IMR-90 (cell line): Measurements from ENCODE around the gene ZBTB8A. TPM values are rescaled to one million over a fixed set of nuclear protein-coding genes. Genes with fewer than 3 reads are reported as not detected.

ENCODE experiments used
- ATAC-seq: fragments of 200-7000 bp; cut with Tn5 transposase; 2 replicates; pipeline ENCODE4 v1.9.1; 2020; ENCODE audit warnings: low read depth, mild to moderate bottlenecking, moderate library complexity
- BruUV-seq: library from RNA; stranded (reverse); fragments of 400-500 nt; replicated peaks from 2 replicates; lab custom pipeline; 2021; lab: Mats Ljungman, UMichigan
- CTCF ChIA-PET: fragments of 300-600 bp; formaldehyde crosslinking; extraction: SDS; loops from one replicate; lab custom pipeline; 2021; ENCODE audit warnings: antibody characterized with exemption; lab: Yijun Ruan, JAX
- POLR2A ChIA-PET: fragments of 300-600 bp; sonication (Branson Sonifier 250); formaldehyde crosslinking; loops from one replicate; lab custom pipeline; 2022; ENCODE audit warnings: antibody characterized with exemption; ENCODE audit not compliant: unreplicated experiment; lab: Charles Lee
- DNase-seq: peaks from one replicate; pipeline ENCODE4 v3.0.0; 2013
- H2AFZ ChIP-seq: replicated peaks from 2 replicates; pipeline ENCODE3; 2013; ENCODE audit warnings: low read length, mild to moderate bottlenecking; ENCODE audit not compliant: poor library complexity
- H2AK5ac ChIP-seq: 2 replicates; pipeline ENCODE4 v1.6.1; 2013; ENCODE audit warnings: low read depth, low read length, inconsistent platforms
- H2AK9ac ChIP-seq: replicated peaks from 2 replicates; pipeline ENCODE3; 2013; ENCODE audit warnings: mild to moderate bottlenecking, low read depth, low read length, moderate library complexity; ENCODE audit not compliant: poor library complexity
- H2BK120ac ChIP-seq: 2 replicates; pipeline ENCODE4 v1.6.1; 2013; ENCODE audit warnings: low read depth, low read length, inconsistent platforms
- H2BK15ac ChIP-seq: 3 replicates; pipeline ENCODE4 v1.6.1; 2013; ENCODE audit warnings: low read depth, low read length, inconsistent platforms
- H2BK20ac ChIP-seq: 2 replicates; pipeline ENCODE4 v1.6.1; 2013; ENCODE audit warnings: low read depth, mild to moderate bottlenecking, inconsistent platforms, low read length, moderate library complexity
- H2BK5ac ChIP-seq: 2 replicates; pipeline ENCODE4 v1.6.1; 2013; ENCODE audit warnings: mild to moderate bottlenecking, low read depth, low read length, inconsistent platforms; ENCODE audit not compliant: poor library complexity, severe bottlenecking
- H3K14ac ChIP-seq: replicated peaks from 2 replicates; pipeline ENCODE4 v1.6.1; 2013; ENCODE audit warnings: low read depth, low read length, inconsistent platforms
- H3K18ac ChIP-seq: 2 replicates; pipeline ENCODE4 v1.6.1; 2013; ENCODE audit warnings: low read depth, low read length, control low read depth
- H3K23ac ChIP-seq: 2 replicates; pipeline ENCODE4 v1.6.1; 2013; ENCODE audit warnings: low read depth, low read length, inconsistent platforms
- H3K27ac ChIP-seq: 2 replicates; pipeline ENCODE4 v1.5.1; 2013; ENCODE audit warnings: mild to moderate bottlenecking, control low read depth, low read length; ENCODE audit not compliant: insufficient read depth
- H3K27me3 ChIP-seq: 2 replicates; pipeline ENCODE4 v1.6.1; 2013; ENCODE audit warnings: low read length; ENCODE audit not compliant: control insufficient read depth, insufficient read depth
- H3K36me3 ChIP-seq: 2 replicates; pipeline ENCODE4 v1.6.1; 2013; ENCODE audit warnings: low read length, mixed read lengths; ENCODE audit not compliant: control insufficient read depth, insufficient read depth
- H3K4ac ChIP-seq: 2 replicates; pipeline ENCODE4 v1.6.1; 2013; ENCODE audit warnings: low read depth, low read length, inconsistent platforms
- H3K4me1 ChIP-seq: 2 replicates; pipeline ENCODE4 v1.6.1; 2013; ENCODE audit warnings: low read length, mixed read lengths; ENCODE audit not compliant: control insufficient read depth, insufficient read depth
- H3K4me2 ChIP-seq: 2 replicates; pipeline ENCODE4 v1.6.1; 2013; ENCODE audit warnings: low read depth, mild to moderate bottlenecking, control low read depth, low read length, moderate library complexity
- H3K4me3 ChIP-seq: 2 replicates; pipeline ENCODE4 v1.5.1; 2013; ENCODE audit warnings: low read depth, mild to moderate bottlenecking, control low read depth, low read length, moderate library complexity; ENCODE audit not compliant: insufficient read depth
- H3K56ac ChIP-seq: 2 replicates; pipeline ENCODE4 v1.6.1; 2013; ENCODE audit warnings: low read length, inconsistent platforms; ENCODE audit not compliant: insufficient read depth; ENCODE audit errors: extremely low read depth
- H3K79me1 ChIP-seq, 2 experiments: 2 replicates each; pipeline ENCODE4 v1.6.1; 2013; ENCODE audit warnings: low read length in 2 of 2, inconsistent platforms in 1 of 2, low read depth in 1 of 2
- H3K9ac ChIP-seq: 2 replicates; pipeline ENCODE4 v1.6.1; 2013; ENCODE audit warnings: low read depth, low read length, control low read depth
- H3K9me1 ChIP-seq: 2 replicates; pipeline ENCODE4 v1.6.1; 2013; ENCODE audit warnings: low read length, inconsistent platforms; ENCODE audit not compliant: insufficient read depth
- H3K9me3 ChIP-seq: 2 replicates; pipeline ENCODE4 v1.6.1; 2013; ENCODE audit warnings: low read length; ENCODE audit not compliant: control insufficient read depth, insufficient read depth
- H4K20me1 ChIP-seq: 2 replicates; pipeline ENCODE4 v1.6.1; 2013; ENCODE audit warnings: low read length, inconsistent platforms; ENCODE audit not compliant: insufficient read depth
- H4K5ac ChIP-seq: 2 replicates; pipeline ENCODE4 v1.6.1; 2013; ENCODE audit warnings: mild to moderate bottlenecking, low read depth, low read length, control low read depth
- H4K8ac ChIP-seq, 2 experiments: 2 replicates each; pipeline ENCODE4 v1.6.1; 2013; ENCODE audit warnings: low read depth in 2 of 2, low read length in 2 of 2, control low read depth in 1 of 2, inconsistent platforms in 1 of 2
- H4K91ac ChIP-seq: 2 replicates; pipeline ENCODE4 v1.6.1; 2013; ENCODE audit warnings: low read depth, low read length, inconsistent platforms; ENCODE audit not compliant: insufficient read depth
- BHLHE40 ChIP-seq: fragments of 150-350 bp; IDR thresholded peaks from 2 replicates; pipeline ENCODE4 v1.6.1; 2016; ENCODE audit warnings: mild to moderate bottlenecking, low read depth, low read length
- NFE2L2 ChIP-seq: fragments of 150-350 bp; IDR thresholded peaks from 2 replicates; pipeline ENCODE4 v1.6.1; 2016; ENCODE audit warnings: low read depth, mild to moderate bottlenecking, low read length
- RAD21 ChIP-seq: IDR thresholded peaks from 2 replicates; pipeline ENCODE4 v1.6.1; 2012; ENCODE audit warnings: low read length, improper control_type of control experiment
- RFX5 ChIP-seq: IDR thresholded peaks from 2 replicates; pipeline ENCODE4 v1.8.0; 2012; ENCODE audit warnings: low read depth, mild to moderate bottlenecking, low read length, moderate library complexity
- SMC3 ChIP-seq: fragments of 150-350 bp; IDR thresholded peaks from 2 replicates; pipeline ENCODE4 v1.6.1; 2016; ENCODE audit warnings: low read depth, mild to moderate bottlenecking, antibody characterized with exemption, low read length, moderate library complexity
- WGBS, 2 experiments: methylation state at CpG; one replicate each; pipeline versions ENCODE4 v1.1.5 to v1.1.7; 2013; ENCODE audit warnings: missing lambda C conversion rate in 2 of 2; ENCODE audit not compliant: insufficient read length in 1 of 2; ENCODE audit errors: extremely low coverage in 2 of 2; 5-methylcytosine and 5-hydroxymethylcytosine counted together
- dilution Hi-C: fragments of 300-500 bp; cut with HindIII; formaldehyde crosslinking; loops from one replicate; pipeline ENCODE4 v1.14.3; 2018; ENCODE audit warnings: low sequenced_read_pairs; ENCODE audit not compliant: unreplicated experiment
- in situ Hi-C: fragments of 300-500 bp; cut with MboI; formaldehyde crosslinking; loops from 3 replicates; pipeline ENCODE4 v1.14.3; 2019; ENCODE audit warnings: low sequenced_read_pairs, inconsistent platforms, mixed read lengths
- intact Hi-C: fragments of 100-400 bp; cut with micrococcal nuclease; formaldehyde crosslinking; loops from 2 replicates; pipeline ENCODE4 v1.10.0; 2022
- polyA plus RNA-seq, 3 experiments: library from polyadenylated mRNA; depleted of rRNA; stranded (reverse); fragments of >200 nt; gene quantifications; 2 replicates each; pipeline ENCODE4 v1.2.3, GENCODE V29; 2012; ENCODE audit warnings: low replicate concordance in 1 of 3
- total RNA-seq: library from RNA; depleted of rRNA; stranded (reverse); fragments of >200 nt; gene quantifications from 2 replicates; pipeline ENCODE4 v1.2.3, GENCODE V29; 2012
- TF ChIP-seq, protein P1 (sequence below): conservative IDR thresholded peaks from 2 replicates; pipeline ENCODE4 v1.5.1; 2012; ENCODE audit warnings: mild to moderate bottlenecking, low read depth, low read length, improper control_type of control experiment

ZBTB8A gene
- total and polyA plus RNA-seq, 2 of the 4 experiments (the other 2 are of a cell fraction), result 2.1 to 6.1 TPM

GRCh38 chr1:32498751-32499150 is 40.5 kb upstream of the ZBTB8A start:
- H2AK9ac ChIP-seq, result peak overlapping the region; percentile 40
- ChIA-PET CTCF (no interaction called here), POLR2A (no interaction called here)
- H4K20me1 ChIP-seq, result no peaks in the 10 kb centered on the region; the same call in 1 of the 2 replicates
- no peak overlapping the region for H3K23ac ChIP-seq
- H2BK15ac ChIP-seq, result no peak overlapping the region
- no peak overlapping the region for H3K18ac ChIP-seq
- BruUV-seq, result no TSS peak
- intact Hi-C loops (no loop called here), dilution Hi-C loops (no loop called here), in situ Hi-C loops (no loop called here)
- H3K4me1 ChIP-seq, result peaks cover 3% of the 10 kb centered on the region
- H3K9me1 ChIP-seq, result no peaks in the 10 kb centered on the region
- TF ChIP-seq RAD21, result no peak
- TF ChIP-seq RFX5, result no peak
- no peak for TF ChIP-seq NFE2L2
- TF ChIP-seq, protein P1, sequence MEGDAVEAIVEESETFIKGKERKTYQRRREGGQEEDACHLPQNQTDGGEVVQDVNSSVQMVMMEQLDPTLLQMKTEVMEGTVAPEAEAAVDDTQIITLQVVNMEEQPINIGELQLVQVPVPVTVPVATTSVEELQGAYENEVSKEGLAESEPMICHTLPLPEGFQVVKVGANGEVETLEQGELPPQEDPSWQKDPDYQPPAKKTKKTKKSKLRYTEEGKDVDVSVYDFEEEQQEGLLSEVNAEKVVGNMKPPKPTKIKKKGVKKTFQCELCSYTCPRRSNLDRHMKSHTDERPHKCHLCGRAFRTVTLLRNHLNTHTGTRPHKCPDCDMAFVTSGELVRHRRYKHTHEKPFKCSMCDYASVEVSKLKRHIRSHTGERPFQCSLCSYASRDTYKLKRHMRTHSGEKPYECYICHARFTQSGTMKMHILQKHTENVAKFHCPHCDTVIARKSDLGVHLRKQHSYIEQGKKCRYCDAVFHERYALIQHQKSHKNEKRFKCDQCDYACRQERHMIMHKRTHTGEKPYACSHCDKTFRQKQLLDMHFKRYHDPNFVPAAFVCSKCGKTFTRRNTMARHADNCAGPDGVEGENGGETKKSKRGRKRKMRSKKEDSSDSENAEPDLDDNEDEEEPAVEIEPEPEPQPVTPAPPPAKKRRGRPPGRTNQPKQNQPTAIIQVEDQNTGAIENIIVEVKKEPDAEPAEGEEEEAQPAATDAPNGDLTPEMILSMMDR, result no peak
- TF ChIP-seq BHLHE40, result no peak
- no peak for TF ChIP-seq SMC3
- no peak overlapping the region for H2BK120ac ChIP-seq
- no peak overlapping the region for H3K56ac ChIP-seq
- H3K4me3 ChIP-seq, result no peak overlapping the region
- 89% methylated on average over 3 of the region's 8 CpGs; no CpG with 5 or more reads in 1 of the 2 experiments for WGBS, 2 experiments
- no peak overlapping the region for H3K27ac ChIP-seq
- no peaks in the 10 kb centered on the region for H3K27me3 ChIP-seq
- DNase-seq, result no peak
- H4K91ac ChIP-seq, result no peak overlapping the region
- H3K9ac ChIP-seq, result no peak overlapping the region
- H2BK5ac ChIP-seq, result no peak overlapping the region
- no peak overlapping the region for H3K4me2 ChIP-seq
- no peaks in the 10 kb centered on the region for H3K9me3 ChIP-seq
- ATAC-seq, result no peak
- H2AK5ac ChIP-seq, result no peak overlapping the region
- H2BK20ac ChIP-seq, result no peak overlapping the region
- no peaks in the 10 kb centered on the region for H3K36me3 ChIP-seq
- no peak overlapping the region for H4K8ac ChIP-seq
- no peaks in the 10 kb centered on the region for H3K79me1 ChIP-seq
- H2AFZ ChIP-seq, result no peak overlapping the region
- no peak overlapping the region for H3K4ac ChIP-seq
- H3K14ac ChIP-seq, result no peak overlapping the region
- no peak overlapping the region for H4K5ac ChIP-seq
